Left forelimb (tissue), 1 donor: Measurements from ENCODE around the gene TFEC.
"Not testable (repeated sequence)": the region's sequence is repeated elsewhere in the genome, so short reads cannot be mapped to it uniquely, and the experiment has no call there.

ENCODE experiments used
- DNase-seq: peaks from one replicate; pipeline ENCODE4 v3.0.0-alpha.2; 2018; ENCODE audit warnings: low spot score

TFEC gene

GRCh38 chr7:116030651-116031276, at the start of gene TFEC:
TFEC (minus strand) TSS chr7:116030763; CDS start chr7:115984441, 46,322 bp downstream.
- no peak for DNase-seq

GRCh38 chr7:116075351-116076145, 45.0 kb upstream of the TFEC start:
- DNase-seq: no peak

GRCh38 chr7:116071629-116072028, 41.1 kb upstream of the TFEC start:
- DNase-seq: no peak

- no peak for DNase-seq
Observed at GRCh38 chr7:116064179-116064578, 33.6 kb upstream of the TFEC start.

- DNase-seq: no peak
Observed at GRCh38 chr7:116062666-116063065, 32.1 kb upstream of the TFEC start.

GRCh38 chr7:116052006-116052405, 21.4 kb upstream of the TFEC start:
- DNase-seq: no peak

GRCh38 chr7:116047261-116047660, 16.7 kb upstream of the TFEC start:
- DNase-seq: not testable (repeated sequence)

- no peak for DNase-seq
Observed at GRCh38 chr7:116045532-116045931, 15.0 kb upstream of the TFEC start.

GRCh38 chr7:116041615-116042014, 11.1 kb upstream of the TFEC start:
- DNase-seq: no peak

GRCh38 chr7:116037401-116037800, 6.8 kb upstream of the TFEC start:
- DNase-seq: no peak

GRCh38 chr7:116034411-116034810, 3.8 kb upstream of the TFEC start:
- DNase-seq: no peak

GRCh38 chr7:116032886-116033285, 2.3 kb upstream of the TFEC start:
- DNase-seq: no peak

- DNase-seq: no peak
Observed at GRCh38 chr7:116028787-116029186, 1.8 kb downstream of the TFEC start.

- DNase-seq: no peak
Observed at GRCh38 chr7:116027786-116028185, 2.8 kb downstream of the TFEC start.

GRCh38 chr7:116024826-116025809, 5.4 kb downstream of the TFEC start:
- DNase-seq: no peak

GRCh38 chr7:116021237-116021636, 9.3 kb downstream of the TFEC start:
- no peak for DNase-seq

GRCh38 chr7:116018731-116019130, 11.8 kb downstream of the TFEC start:
- no peak for DNase-seq

GRCh38 chr7:116013675-116014074, 16.9 kb downstream of the TFEC start:
- no peak for DNase-seq

GRCh38 chr7:116011584-116011983, 19.0 kb downstream of the TFEC start:
- DNase-seq: no peak

- not testable (repeated sequence) for DNase-seq
Observed at GRCh38 chr7:116004762-116005161, 25.8 kb downstream of the TFEC start.

- no peak for DNase-seq
Observed at GRCh38 chr7:115997221-115997620, 33.3 kb downstream of the TFEC start.

GRCh38 chr7:115995701-115996100, 34.9 kb downstream of the TFEC start:
- no peak for DNase-seq
